Panc1 (cell line): ENCODE measurements around the gene CCDC183. TPM values are rescaled to one million over a fixed set of nuclear protein-coding genes. Genes with fewer than 3 reads are reported as not detected.
A peak's percentile ranks its signal among the peaks of the same experiment; 100 is the strongest.

ENCODE experiments used
- ATAC-seq: fragments of 200-7000 bp; cut with Tn5 transposase; 2 replicates; pipeline ENCODE4 v1.9.1; 2020; ENCODE audit warnings: mild to moderate bottlenecking, moderate library complexity
- Bru-seq: library from RNA; stranded (reverse); fragments of 400-500 nt; gene quantifications from one replicate; lab custom pipeline; 2021; lab: Mats Ljungman, UMichigan
- BruChase-seq, 2 experiments: library from RNA; stranded (reverse); fragments of 400-500 nt; gene quantifications; one replicate each; lab custom pipeline; 2021; lab: Mats Ljungman, UMichigan
- BruUV-seq: library from RNA; stranded (reverse); fragments of 400-500 nt; replicated peaks from 2 replicates; lab custom pipeline; 2021; lab: Mats Ljungman, UMichigan
- CTCF ChIA-PET: fragments of 300-600 bp; sonication (Branson Sonifier 250); formaldehyde crosslinking; loops from one replicate; lab custom pipeline; 2022; ENCODE audit warnings: antibody characterized with exemption; lab: Charles Lee
- POLR2A ChIA-PET: fragments of 300-600 bp; sonication (Branson Sonifier 250); formaldehyde crosslinking; loops from one replicate; lab custom pipeline; 2022; ENCODE audit warnings: antibody characterized with exemption; lab: Charles Lee
- DNase-seq: peaks from one replicate; pipeline ENCODE4 v3.0.0-alpha.2; 2010; ENCODE audit warnings: low read depth, low spot score
- H3K27ac ChIP-seq: 2 replicates; pipeline ENCODE4 v1.5.1; 2011; ENCODE audit warnings: mild to moderate bottlenecking, low read length, inconsistent platforms
- H3K27me3 ChIP-seq: fragments of 200-500 bp; sonication (Bioruptor generic); 2 replicates; pipeline ENCODE4 v1.6.0; 2014; ENCODE audit warnings: low read length, inconsistent platforms; ENCODE audit not compliant: control insufficient read depth, insufficient read depth
- H3K36me3 ChIP-seq: fragments of 200-500 bp; sonication (Bioruptor generic); 2 replicates; pipeline ENCODE4 v1.5.1; 2014; ENCODE audit warnings: inconsistent platforms, mild to moderate bottlenecking, low read length, moderate library complexity; ENCODE audit not compliant: control insufficient read depth, insufficient read depth
- H3K4me1 ChIP-seq: 2 replicates; pipeline ENCODE4 v1.5.1; 2011; ENCODE audit warnings: inconsistent platforms, mild to moderate bottlenecking, low read length, moderate library complexity; ENCODE audit not compliant: control insufficient read depth, insufficient read depth
- H3K4me3 ChIP-seq, 2 experiments: 2 replicates each; pipeline ENCODE4 v1.5.1; 2011 to 2012; ENCODE audit warnings: low read depth in 2 of 2, low read length in 2 of 2, mild to moderate bottlenecking in 2 of 2, inconsistent platforms in 1 of 2, moderate library complexity in 1 of 2
- H3K9me3 ChIP-seq: fragments of 200-500 bp; sonication (Bioruptor generic); 2 replicates; pipeline ENCODE4 v1.5.1; 2014; ENCODE audit warnings: low read depth, mild to moderate bottlenecking, inconsistent platforms, low read length, moderate library complexity; ENCODE audit not compliant: control insufficient read depth, insufficient read depth
- CTCF ChIP-seq: fragments of 450-650 bp; IDR thresholded peaks from 2 replicates; pipeline ENCODE4 v1.5.1; 2017; ENCODE audit warnings: mild to moderate bottlenecking
- POLR2AphosphoS5 ChIP-seq: IDR thresholded peaks from 2 replicates; pipeline ENCODE4 v1.6.1; 2012; ENCODE audit warnings: mild to moderate bottlenecking, low read depth, low read length, moderate library complexity
- SIN3A ChIP-seq: IDR thresholded peaks from 2 replicates; pipeline ENCODE4 v1.6.1; 2012; ENCODE audit warnings: low read depth, mild to moderate bottlenecking, low read length, moderate library complexity, borderline replicate concordance; ENCODE audit not compliant: insufficient read depth
- TCF7L2 ChIP-seq: IDR thresholded peaks from 2 replicates; pipeline ENCODE4 v1.6.1; 2011; ENCODE audit warnings: mild to moderate bottlenecking, low read depth, low read length, inconsistent platforms
- in situ Hi-C: cut with HindIII; loops from 2 replicates; pipeline ENCODE4 v1.10.0; 2016; ENCODE audit warnings: low sequenced_read_pairs, low pct_unique_long_range_greater_than_20kb
- intact Hi-C: fragments of 100-400 bp; cut with micrococcal nuclease; formaldehyde crosslinking; loops from one replicate; pipeline ENCODE4 v1.10.0; 2022; ENCODE audit not compliant: unreplicated experiment
- long read RNA-seq: library from polyadenylated mRNA; unstranded; transcript quantifications from one replicate; pipeline ENCODE4 v2.0.0, GENCODE V29; 2021; ENCODE audit not compliant: unreplicated experiment
- polyA plus RNA-seq: library from polyadenylated mRNA; unstranded; fragments of >200 nt; gene quantifications from one replicate; pipeline ENCODE4 v1.2.1, GENCODE V29; 2012; ENCODE audit warnings: missing spikeins; ENCODE audit not compliant: insufficient read length
- total RNA-seq: library from RNA; stranded (reverse); gene quantifications from one replicate; pipeline ENCODE4 v1.2.1, GENCODE V29; 2021; ENCODE audit not compliant: unreplicated experiment
- TF ChIP-seq, protein P1 (sequence below), 2 experiments: IDR thresholded peaks; 2 replicates each; pipeline ENCODE4 v1.6.1; 2011 to 2012; ENCODE audit warnings: low read depth in 2 of 2, control low read depth in 1 of 2, low read length in 1 of 2, mild to moderate bottlenecking in 1 of 2, moderate library complexity in 1 of 2; ENCODE audit not compliant: insufficient read depth in 1 of 2

The CCDC183 gene
- total RNA-seq (0.62 TPM), Bru-seq, nascent RNA (percentile 42 among the genes with signal in this experiment), BruChase-seq, experiment 1, labeled RNA remaining after a 2-hour chase (percentile 53 among the genes with signal in this experiment), BruChase-seq, experiment 2, labeled RNA remaining after a 6-hour chase (percentile 54 among the genes with signal in this experiment)
- polyA plus RNA-seq, result 4.8 TPM
- long read RNA-seq, result 0 reads

GRCh38 chr9:136796238-136796774 is at the start of gene CCDC183:
Gene CCDC183 (plus strand): TSS chr9:136796338. CDS start chr9:136796398, 60 bp downstream.
- peaks cover 8% of the 10 kb centered on the region for H3K4me1 ChIP-seq
- in situ Hi-C loops, result no loop called here

GRCh38 chr9:136746621-136747020 is 49.5 kb upstream of the CCDC183 start:
- H3K4me1 ChIP-seq, result no peaks in the 10 kb centered on the region
- H3K4me3 ChIP-seq, result no peak overlapping the region
- BruUV-seq, result no TSS peak
- ChIA-PET POLR2A (interaction anchor here (0.6 kb wide), 1 partner anchor 17 kb away, joined by 3 read pairs; no protein-coding TSS in a partner anchor), CTCF (no interaction called here)
- H3K27ac ChIP-seq, result no peak overlapping the region
- in situ Hi-C loops, result no loop called here
- H3K9me3 ChIP-seq, result no peaks in the 10 kb centered on the region
- intact Hi-C loops, result no loop called here
- TF ChIP-seq SIN3A, result no peak
- TF ChIP-seq, protein P1, sequence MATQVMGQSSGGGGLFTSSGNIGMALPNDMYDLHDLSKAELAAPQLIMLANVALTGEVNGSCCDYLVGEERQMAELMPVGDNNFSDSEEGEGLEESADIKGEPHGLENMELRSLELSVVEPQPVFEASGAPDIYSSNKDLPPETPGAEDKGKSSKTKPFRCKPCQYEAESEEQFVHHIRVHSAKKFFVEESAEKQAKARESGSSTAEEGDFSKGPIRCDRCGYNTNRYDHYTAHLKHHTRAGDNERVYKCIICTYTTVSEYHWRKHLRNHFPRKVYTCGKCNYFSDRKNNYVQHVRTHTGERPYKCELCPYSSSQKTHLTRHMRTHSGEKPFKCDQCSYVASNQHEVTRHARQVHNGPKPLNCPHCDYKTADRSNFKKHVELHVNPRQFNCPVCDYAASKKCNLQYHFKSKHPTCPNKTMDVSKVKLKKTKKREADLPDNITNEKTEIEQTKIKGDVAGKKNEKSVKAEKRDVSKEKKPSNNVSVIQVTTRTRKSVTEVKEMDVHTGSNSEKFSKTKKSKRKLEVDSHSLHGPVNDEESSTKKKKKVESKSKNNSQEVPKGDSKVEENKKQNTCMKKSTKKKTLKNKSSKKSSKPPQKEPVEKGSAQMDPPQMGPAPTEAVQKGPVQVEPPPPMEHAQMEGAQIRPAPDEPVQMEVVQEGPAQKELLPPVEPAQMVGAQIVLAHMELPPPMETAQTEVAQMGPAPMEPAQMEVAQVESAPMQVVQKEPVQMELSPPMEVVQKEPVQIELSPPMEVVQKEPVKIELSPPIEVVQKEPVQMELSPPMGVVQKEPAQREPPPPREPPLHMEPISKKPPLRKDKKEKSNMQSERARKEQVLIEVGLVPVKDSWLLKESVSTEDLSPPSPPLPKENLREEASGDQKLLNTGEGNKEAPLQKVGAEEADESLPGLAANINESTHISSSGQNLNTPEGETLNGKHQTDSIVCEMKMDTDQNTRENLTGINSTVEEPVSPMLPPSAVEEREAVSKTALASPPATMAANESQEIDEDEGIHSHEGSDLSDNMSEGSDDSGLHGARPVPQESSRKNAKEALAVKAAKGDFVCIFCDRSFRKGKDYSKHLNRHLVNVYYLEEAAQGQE (IDR thresholded peaks at IDR 0.05; ENCODE audit: insufficient read depth in 1 of 2, low read depth in 2 of 2, low read length in 1 of 2), result no peak
- no peak for TF ChIP-seq POLR2AphosphoS5
- TF ChIP-seq CTCF, result no peak
- TF ChIP-seq TCF7L2, result no peak
- DNase-seq (no peak), ATAC-seq (no peak)
- no peaks in the 10 kb centered on the region for H3K27me3 ChIP-seq
- no peaks in the 10 kb centered on the region for H3K36me3 ChIP-seq

More at GRCh38 chr9:136796238-136796774, at the start of gene CCDC183:
- BruUV-seq, result no TSS peak
- Histone ChIP-seq H3K4me3 (no peak within 1 kb of the TSS), H3K27me3 (no peaks in the 10 kb centered on the region), H3K27ac (no peak within 1 kb of the TSS), H3K9me3 (no peaks in the 10 kb centered on the region), H3K36me3 (no peaks in the 10 kb centered on the region; the same call in 1 of the 2 replicates)
- CTCF ChIA-PET, result no interaction called here
- POLR2A ChIA-PET, result no interaction called here
- no peak for ATAC-seq
- no peak for TF ChIP-seq CTCF
- TF ChIP-seq POLR2AphosphoS5, result no peak
- no peak for TF ChIP-seq TCF7L2
- TF ChIP-seq, protein P1 (IDR thresholded peaks at IDR 0.05; ENCODE audit: insufficient read depth in 1 of 2, low read depth in 2 of 2, low read length in 1 of 2), result no peak
- TF ChIP-seq SIN3A, result no peak
- intact Hi-C loops, result no loop called here
- DNase-seq, result no peak
